IPS-20b (cell line): ENCODE data around the gene TACO1.
A peak's percentile ranks its signal among the peaks of the same experiment; 100 is the strongest.

Experiments
- H3K27ac ChIP-seq: one replicate; pipeline ENCODE4 v1.5.1; 2013; ENCODE audit warnings: low read length
- H3K27me3 ChIP-seq: 2 replicates; pipeline ENCODE4 v1.6.1; 2013; ENCODE audit warnings: mild to moderate bottlenecking, low read length, inconsistent platforms; ENCODE audit not compliant: insufficient read depth
- H3K36me3 ChIP-seq: 2 replicates; pipeline ENCODE4 v1.6.1; 2013; ENCODE audit warnings: low read depth, mild to moderate bottlenecking, inconsistent platforms, low read length, moderate library complexity; ENCODE audit not compliant: insufficient read depth
- H3K4me1 ChIP-seq: 2 replicates; pipeline ENCODE4 v1.6.1; 2013; ENCODE audit warnings: mild to moderate bottlenecking, control low read depth, inconsistent platforms, low read length, moderate library complexity; ENCODE audit not compliant: insufficient read depth
- H3K4me3 ChIP-seq: 2 replicates; pipeline ENCODE4 v1.5.1; 2013; ENCODE audit warnings: mild to moderate bottlenecking, low read length, inconsistent platforms
- H3K9ac ChIP-seq: 2 replicates; pipeline ENCODE4 v1.6.1; 2013; ENCODE audit warnings: low read depth, mild to moderate bottlenecking, inconsistent platforms, low read length, moderate library complexity
- H3K9me3 ChIP-seq: 2 replicates; pipeline ENCODE4 v1.6.1; 2013; ENCODE audit warnings: mild to moderate bottlenecking, low read depth, low read length, inconsistent platforms; ENCODE audit not compliant: insufficient read depth

Gene TACO1

GRCh38 chr17:63644846-63645245 lies 44.2 kb downstream of the TACO1 start:
- Histone ChIP-seq H3K9me3 (no peaks in the 10 kb centered on the region), H3K27me3 (no peaks in the 10 kb centered on the region), H3K4me1 (peaks cover 16% of the 10 kb centered on the region), H3K9ac (no peak overlapping the region), H3K27ac (no peak overlapping the region), H3K4me3 (no peak overlapping the region), H3K36me3 (no peaks in the 10 kb centered on the region)

- Histone ChIP-seq H3K27me3 (no peaks in the 10 kb centered on the region), H3K4me3 (no peak overlapping the region), H3K4me1 (peaks cover 16% of the 10 kb centered on the region), H3K9ac (no peak overlapping the region), H3K27ac (no peak overlapping the region), H3K36me3 (no peaks in the 10 kb centered on the region), H3K9me3 (no peaks in the 10 kb centered on the region)
These were observed 45.2 kb downstream of the TACO1 start for GRCh38 chr17:63645775-63646487.

DNA sequence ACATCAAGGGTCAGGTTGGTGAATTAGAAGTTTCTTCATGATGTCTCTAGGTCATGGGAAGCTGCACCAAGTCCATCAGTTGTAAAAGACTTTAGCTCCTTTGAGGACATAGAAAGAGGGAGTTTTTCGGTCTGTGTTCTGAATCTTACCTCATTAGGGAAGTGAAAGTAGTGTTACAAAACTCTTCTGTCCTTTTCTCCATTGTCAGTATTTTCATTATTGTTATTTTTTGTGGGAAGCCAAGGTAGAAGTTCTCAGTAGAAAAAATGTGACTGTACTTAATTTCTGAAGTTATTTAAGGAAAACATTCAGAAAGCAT lies 45.8 kb downstream of the TACO1 start:
- no peak overlapping the region for H3K4me3 ChIP-seq
- no peaks in the 10 kb centered on the region for H3K36me3 ChIP-seq
- H3K9me3 ChIP-seq: no peaks in the 10 kb centered on the region
- peaks cover 16% of the 10 kb centered on the region for H3K4me1 ChIP-seq
- no peaks in the 10 kb centered on the region for H3K27me3 ChIP-seq
- no peak overlapping the region for H3K9ac ChIP-seq
- H3K27ac ChIP-seq: no peak overlapping the region

- Histone ChIP-seq H3K27me3 (no peaks in the 10 kb centered on the region), H3K9me3 (no peaks in the 10 kb centered on the region), H3K4me1 (peaks cover 16% of the 10 kb centered on the region), H3K4me3 (0 out of 2 replicates have a peak overlapping the region, but pooled peaks have one; percentile 20), H3K36me3 (no peaks in the 10 kb centered on the region), H3K9ac (no peak overlapping the region), H3K27ac (no peak overlapping the region)
These were observed 46.5 kb downstream of the TACO1 start for GRCh38 chr17:63647065-63647725.

DNA sequence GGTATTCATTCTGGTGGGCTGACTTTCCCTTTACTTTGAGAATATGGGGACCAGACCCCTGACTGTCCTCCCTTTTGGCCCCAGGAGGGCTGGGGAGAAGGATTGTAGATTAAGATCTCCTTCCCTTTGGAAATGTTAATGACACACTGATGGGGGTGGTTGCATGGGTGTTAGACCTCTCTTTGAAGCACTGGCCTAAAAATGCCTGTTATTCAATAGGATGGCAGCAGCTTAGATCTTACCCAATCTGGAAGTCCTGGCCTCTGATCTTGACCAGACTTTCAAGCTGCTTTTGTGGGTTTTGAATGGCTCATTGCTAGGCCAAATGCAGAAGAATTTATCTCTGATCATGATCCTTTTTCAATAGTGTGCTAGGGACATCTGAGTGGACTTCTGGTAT lies 47.2 kb downstream of the TACO1 start:
- H3K27ac ChIP-seq: no peak overlapping the region
- H3K9me3 ChIP-seq: no peaks in the 10 kb centered on the region
- H3K27me3 ChIP-seq: no peaks in the 10 kb centered on the region
- no peak overlapping the region for H3K9ac ChIP-seq
- H3K36me3 ChIP-seq: peaks cover 6% of the 10 kb centered on the region; the same call in 1 of the 2 replicates
- H3K4me1 ChIP-seq: peaks cover 16% of the 10 kb centered on the region
- H3K4me3 ChIP-seq: 0 out of 2 replicates have a peak overlapping the region, but pooled peaks have one; percentile 20

DNA sequence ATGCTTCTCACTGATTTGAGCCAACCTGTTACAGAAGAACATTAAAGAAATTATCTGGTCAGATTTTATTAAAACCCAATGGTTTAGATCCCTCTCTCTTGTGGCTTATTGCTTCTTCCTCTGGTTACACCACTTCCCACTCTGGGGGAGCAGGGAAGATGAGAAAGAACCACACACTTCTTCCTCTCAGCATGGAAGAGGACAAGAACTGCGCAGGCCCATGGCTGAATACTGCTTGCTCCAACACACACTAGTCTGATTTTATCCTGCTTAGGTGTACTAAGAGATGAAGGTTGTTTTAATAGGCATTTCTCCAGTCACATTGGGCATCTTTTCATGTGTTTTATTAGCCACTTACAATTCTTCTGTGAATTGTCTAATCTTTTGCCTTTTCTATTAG lies 49.1 kb downstream of the TACO1 start:
- no peak overlapping the region for H3K4me3 ChIP-seq
- H3K36me3 ChIP-seq: peaks cover 12% of the 10 kb centered on the region; the same call in 1 of the 2 replicates
- H3K4me1 ChIP-seq: peaks cover 16% of the 10 kb centered on the region
- no peaks in the 10 kb centered on the region for H3K9me3 ChIP-seq
- H3K27me3 ChIP-seq: no peaks in the 10 kb centered on the region
- no peak overlapping the region for H3K27ac ChIP-seq
- H3K9ac ChIP-seq: no peak overlapping the region

- Histone ChIP-seq H3K4me3 (no peak overlapping the region), H3K36me3 (peaks cover 12% of the 10 kb centered on the region; the same call in 1 of the 2 replicates), H3K9me3 (no peaks in the 10 kb centered on the region), H3K9ac (no peak overlapping the region), H3K4me1 (peaks cover 12% of the 10 kb centered on the region), H3K27me3 (no peaks in the 10 kb centered on the region), H3K27ac (no peak overlapping the region)
These were observed 51.4 kb downstream of the TACO1 start for GRCh38 chr17:63652106-63652505.

- Histone ChIP-seq H3K4me3 (no peak overlapping the region), H3K27ac (no peak overlapping the region), H3K4me1 (peaks cover 3% of the 10 kb centered on the region; the same call in 1 of the 2 replicates), H3K9me3 (no peaks in the 10 kb centered on the region), H3K9ac (no peak overlapping the region), H3K27me3 (no peaks in the 10 kb centered on the region), H3K36me3 (peaks cover 17% of the 10 kb centered on the region)
These were observed 52.4 kb downstream of the TACO1 start for GRCh38 chr17:63653050-63653449.

GRCh38 chr17:63657786-63658185 lies 57.1 kb downstream of the TACO1 start:
- Histone ChIP-seq H3K4me1 (no peaks in the 10 kb centered on the region), H3K27me3 (no peaks in the 10 kb centered on the region), H3K36me3 (peaks cover 17% of the 10 kb centered on the region), H3K9me3 (no peaks in the 10 kb centered on the region), H3K4me3 (no peak overlapping the region), H3K27ac (no peak overlapping the region), H3K9ac (no peak overlapping the region)
